ENCODE results near the gene ITGB3BP. TPM values are rescaled to one million over a fixed set of nuclear protein-coding genes. Genes with fewer than 3 reads are reported as not detected.

The ITGB3BP gene
- total RNA-seq, 4 donors from 2014 or later = 4.7 to 42.9 (median 5.7) TPM

DNA sequence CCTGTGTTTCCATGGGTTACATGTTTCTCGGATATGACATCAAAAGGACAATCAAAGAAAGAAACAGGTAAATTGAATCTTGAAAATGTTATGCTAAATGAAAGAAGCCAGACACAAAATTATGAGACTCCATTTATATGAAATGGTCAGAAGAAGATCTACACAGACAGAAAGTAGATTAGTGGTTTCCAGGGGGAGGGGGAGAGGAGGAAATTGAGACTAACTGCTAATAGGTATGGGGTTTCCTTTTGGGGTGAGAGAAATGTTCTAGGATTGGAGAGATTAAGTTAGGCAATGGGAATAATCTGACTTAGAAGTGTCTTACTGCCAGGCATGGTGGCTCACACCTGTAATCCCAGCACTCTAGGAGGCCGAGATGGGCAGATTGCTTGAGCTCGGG, 21.8 kb downstream of the ITGB3BP start:
- H3K9me3 ChIP-seq = no peaks in the 10 kb centered on the region
- no peaks in the 10 kb centered on the region for H3K4me1 ChIP-seq
- no peak overlapping the region for H3K27ac ChIP-seq

DNA sequence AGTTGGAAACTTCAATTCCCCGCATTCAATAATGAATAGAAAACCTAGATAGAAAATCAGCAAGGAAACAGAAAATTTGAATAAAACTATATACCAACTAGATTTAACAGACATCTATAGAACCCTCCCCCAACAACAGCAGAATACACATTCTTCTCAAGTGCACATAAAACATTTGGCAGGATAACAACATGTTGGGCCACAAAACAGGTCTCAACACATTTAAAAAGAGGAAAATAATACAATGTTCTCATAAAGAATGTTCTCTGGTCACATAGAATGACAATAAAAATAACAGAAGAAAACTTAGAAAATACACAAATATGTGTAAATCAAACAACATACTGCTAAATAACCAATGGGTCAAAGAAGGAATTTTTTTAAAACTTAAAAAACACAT, 24.9 kb downstream of the ITGB3BP start:
- no peak for TF ChIP-seq POLR2A (IDR thresholded peaks at IDR 0.05)
- TF ChIP-seq, protein P1, sequence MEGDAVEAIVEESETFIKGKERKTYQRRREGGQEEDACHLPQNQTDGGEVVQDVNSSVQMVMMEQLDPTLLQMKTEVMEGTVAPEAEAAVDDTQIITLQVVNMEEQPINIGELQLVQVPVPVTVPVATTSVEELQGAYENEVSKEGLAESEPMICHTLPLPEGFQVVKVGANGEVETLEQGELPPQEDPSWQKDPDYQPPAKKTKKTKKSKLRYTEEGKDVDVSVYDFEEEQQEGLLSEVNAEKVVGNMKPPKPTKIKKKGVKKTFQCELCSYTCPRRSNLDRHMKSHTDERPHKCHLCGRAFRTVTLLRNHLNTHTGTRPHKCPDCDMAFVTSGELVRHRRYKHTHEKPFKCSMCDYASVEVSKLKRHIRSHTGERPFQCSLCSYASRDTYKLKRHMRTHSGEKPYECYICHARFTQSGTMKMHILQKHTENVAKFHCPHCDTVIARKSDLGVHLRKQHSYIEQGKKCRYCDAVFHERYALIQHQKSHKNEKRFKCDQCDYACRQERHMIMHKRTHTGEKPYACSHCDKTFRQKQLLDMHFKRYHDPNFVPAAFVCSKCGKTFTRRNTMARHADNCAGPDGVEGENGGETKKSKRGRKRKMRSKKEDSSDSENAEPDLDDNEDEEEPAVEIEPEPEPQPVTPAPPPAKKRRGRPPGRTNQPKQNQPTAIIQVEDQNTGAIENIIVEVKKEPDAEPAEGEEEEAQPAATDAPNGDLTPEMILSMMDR (IDR thresholded peaks at IDR 0.05) = no peak
- no peak for DNase-seq
- H3K4me1 ChIP-seq = no peaks in the 10 kb centered on the region
- H3K9me3 ChIP-seq = no peaks in the 10 kb centered on the region
- H3K36me3 ChIP-seq = no peaks in the 10 kb centered on the region
- no peak overlapping the region for H3K27ac ChIP-seq
- no peak overlapping the region for H3K4me3 ChIP-seq
- no peaks in the 10 kb centered on the region for H3K27me3 ChIP-seq

More for the DNA sequence above, 21.8 kb downstream of the ITGB3BP start:
- TF ChIP-seq, protein P1 (IDR thresholded peaks at IDR 0.05) = no peak
- TF ChIP-seq POLR2A (IDR thresholded peaks at IDR 0.05) = no peak
- no peaks in the 10 kb centered on the region for H3K27me3 ChIP-seq
- no peak overlapping the region for H3K4me3 ChIP-seq
- no peaks in the 10 kb centered on the region for H3K36me3 ChIP-seq
- DNase-seq = no peak

DNA sequence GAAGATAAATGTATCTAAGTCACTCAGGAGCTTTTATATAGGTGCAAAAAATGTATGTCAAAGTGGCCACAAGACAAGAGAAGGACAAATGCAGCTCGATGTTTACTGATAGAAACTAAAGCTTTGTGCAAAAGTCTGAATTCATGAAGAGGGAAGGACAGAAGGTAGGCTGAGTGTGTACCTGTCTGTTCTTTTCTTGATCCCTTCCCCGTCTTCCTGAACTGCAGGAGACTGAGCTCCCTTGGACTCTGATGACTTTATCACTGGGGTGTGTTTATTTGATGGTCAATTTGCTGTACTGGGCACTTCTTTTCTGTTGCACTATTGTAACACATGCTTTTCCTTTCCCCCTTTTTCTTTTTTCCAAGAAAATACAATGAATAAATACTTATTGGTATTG, 25.4 kb downstream of the ITGB3BP start:
- Histone ChIP-seq H3K27me3 (no peaks in the 10 kb centered on the region), H3K4me1 (no peaks in the 10 kb centered on the region), H3K4me3 (no peak overlapping the region), H3K9me3 (no peaks in the 10 kb centered on the region), H3K36me3 (no peaks in the 10 kb centered on the region), H3K27ac (no peak overlapping the region)
- no peak for DNase-seq
- TF ChIP-seq, protein P1 (IDR thresholded peaks at IDR 0.05) = no peak
- TF ChIP-seq POLR2A (IDR thresholded peaks at IDR 0.05) = no peak

DNA sequence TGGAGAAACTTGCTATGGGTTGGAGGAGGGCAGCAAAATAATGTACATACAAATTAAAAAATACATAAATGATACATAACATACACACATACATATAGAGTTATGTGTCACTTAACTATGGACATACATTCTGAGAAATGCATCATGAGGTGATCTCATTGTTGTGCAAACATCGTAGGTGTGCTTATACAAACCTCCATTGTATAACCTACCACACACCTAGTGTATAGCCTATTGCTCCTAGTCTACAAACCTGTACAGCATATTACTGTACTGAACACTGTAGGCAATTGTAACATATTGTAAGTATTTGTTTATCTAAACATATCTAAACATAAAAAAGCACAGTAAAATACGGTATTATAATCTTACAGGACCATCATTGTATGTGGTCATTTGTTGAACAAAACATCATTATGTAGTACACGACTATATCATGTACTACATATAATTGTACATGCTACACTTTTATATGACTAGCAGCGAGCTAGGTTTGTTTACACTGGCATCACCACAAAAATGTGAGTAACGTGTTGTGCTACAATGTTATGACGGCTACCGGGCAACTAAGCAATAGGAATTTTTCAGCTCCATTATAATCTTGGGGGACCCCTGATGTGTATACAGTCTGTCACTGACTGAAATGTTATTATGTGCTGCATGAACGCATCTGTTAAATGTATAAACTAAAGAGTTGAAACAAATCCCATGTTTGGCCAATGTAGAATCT, 35.5 kb downstream of the ITGB3BP start:
- DNase-seq = no peak
- H3K4me3 ChIP-seq = no peak overlapping the region

DNA sequence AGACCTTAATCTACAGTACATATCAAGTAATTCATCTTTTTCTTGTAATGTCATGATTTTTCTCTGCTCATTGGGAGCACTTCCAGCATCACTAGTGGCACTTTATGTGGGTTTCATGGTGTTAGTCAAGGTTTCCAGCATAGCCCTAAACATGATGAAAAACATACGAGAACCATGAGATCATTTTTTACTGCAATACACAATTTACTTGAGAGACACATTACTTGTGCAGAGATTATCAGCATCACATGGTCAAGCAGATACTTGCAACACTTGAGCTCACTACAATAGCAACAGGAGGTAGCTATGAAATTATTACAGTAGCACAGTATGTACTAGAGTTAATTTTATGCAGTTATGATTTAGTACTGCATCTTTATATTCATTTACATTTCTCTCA, 36.4 kb downstream of the ITGB3BP start:
- no peak for DNase-seq
- Histone ChIP-seq H3K4me1 (no peaks in the 10 kb centered on the region), H3K27me3 (no peaks in the 10 kb centered on the region), H3K27ac (no peak overlapping the region), H3K9me3 (no peaks in the 10 kb centered on the region), H3K4me3 (no peak overlapping the region), H3K36me3 (no peaks in the 10 kb centered on the region)
- TF ChIP-seq, protein P1 (IDR thresholded peaks at IDR 0.05) = no peak
- TF ChIP-seq POLR2A (IDR thresholded peaks at IDR 0.05) = no peak

More for the DNA sequence above, 35.5 kb downstream of the ITGB3BP start:
- H3K27me3 ChIP-seq = no peaks in the 10 kb centered on the region
- H3K27ac ChIP-seq = no peak overlapping the region
- H3K9me3 ChIP-seq = no peaks in the 10 kb centered on the region
- TF ChIP-seq, protein P1 (IDR thresholded peaks at IDR 0.05) = no peak
- no peak for TF ChIP-seq POLR2A (IDR thresholded peaks at IDR 0.05)
- no peaks in the 10 kb centered on the region for H3K4me1 ChIP-seq
- no peaks in the 10 kb centered on the region for H3K36me3 ChIP-seq

Measured in Peyer's patch (tissue), 4 donors.